ENCODE data around the gene INCA1.

Gene INCA1

DNA sequence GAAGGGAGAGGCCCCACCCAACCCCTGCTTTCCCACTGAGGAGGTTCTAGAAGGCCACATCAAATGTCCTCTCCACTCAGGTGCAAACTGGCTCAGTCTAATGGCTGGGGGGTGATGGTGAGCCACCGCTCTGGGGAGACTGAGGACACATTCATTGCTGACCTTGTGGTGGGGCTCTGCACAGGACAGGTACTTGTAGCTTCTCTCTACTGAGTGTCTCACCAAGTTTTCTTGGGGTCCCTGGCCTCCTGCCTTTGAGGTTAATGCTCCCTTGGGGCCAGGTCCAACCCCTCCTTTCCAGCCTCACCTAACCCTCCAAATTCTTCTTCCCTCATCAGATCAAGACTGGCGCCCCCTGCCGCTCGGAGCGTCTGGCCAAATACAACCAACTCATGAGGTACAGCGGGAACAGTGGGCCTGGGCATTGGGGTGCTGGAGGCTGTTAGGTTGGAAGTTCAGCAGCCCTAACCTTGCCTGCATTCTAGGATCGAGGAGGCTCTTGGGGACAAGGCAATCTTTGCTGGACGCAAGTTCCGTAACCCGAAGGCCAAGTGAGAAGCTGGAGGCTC is 40.7 kb downstream of the INCA1 start:
- no peaks in the 10 kb centered on the region for H3K27me3 ChIP-seq (ENCODE audit: control insufficient read depth, low read length)
- no peaks in the 10 kb centered on the region for H3K9me2 ChIP-seq (replicated peaks; ENCODE audit: control insufficient read depth, low read length)
- peaks cover 4% of the 10 kb centered on the region for H3K4me1 ChIP-seq (ENCODE audit: control insufficient read depth, low read length)
- H3K4me2 ChIP-seq (ENCODE audit: low read length) = no peak overlapping the region
- no peaks in the 10 kb centered on the region for H4K20me1 ChIP-seq (ENCODE audit: control insufficient read depth, insufficient read depth, low read depth, low read length)
- H3K36me3 ChIP-seq (ENCODE audit: control insufficient read depth, low read length) = peaks cover 15% of the 10 kb centered on the region
- H3K4me3 ChIP-seq (ENCODE audit: low read length) = no peak overlapping the region
- H3K27ac ChIP-seq (ENCODE audit: low read depth, low read length) = no peak overlapping the region
- no peaks in the 10 kb centered on the region for H3K79me2 ChIP-seq (ENCODE audit: control insufficient read depth, low read length)
- no peaks in the 10 kb centered on the region for H3K9me3 ChIP-seq (ENCODE audit: control insufficient read depth, insufficient read depth, low read length)
- H3F3A ChIP-seq (ENCODE audit: control insufficient read depth, insufficient read depth) = peaks cover 6% of the 10 kb centered on the region; the same call in 1 of the 2 replicates
- no peak for TF ChIP-seq EZH2phosphoT487 (IDR thresholded peaks at IDR 0.05; ENCODE audit: borderline replicate concordance, low read length)
- TF ChIP-seq, protein P1, sequence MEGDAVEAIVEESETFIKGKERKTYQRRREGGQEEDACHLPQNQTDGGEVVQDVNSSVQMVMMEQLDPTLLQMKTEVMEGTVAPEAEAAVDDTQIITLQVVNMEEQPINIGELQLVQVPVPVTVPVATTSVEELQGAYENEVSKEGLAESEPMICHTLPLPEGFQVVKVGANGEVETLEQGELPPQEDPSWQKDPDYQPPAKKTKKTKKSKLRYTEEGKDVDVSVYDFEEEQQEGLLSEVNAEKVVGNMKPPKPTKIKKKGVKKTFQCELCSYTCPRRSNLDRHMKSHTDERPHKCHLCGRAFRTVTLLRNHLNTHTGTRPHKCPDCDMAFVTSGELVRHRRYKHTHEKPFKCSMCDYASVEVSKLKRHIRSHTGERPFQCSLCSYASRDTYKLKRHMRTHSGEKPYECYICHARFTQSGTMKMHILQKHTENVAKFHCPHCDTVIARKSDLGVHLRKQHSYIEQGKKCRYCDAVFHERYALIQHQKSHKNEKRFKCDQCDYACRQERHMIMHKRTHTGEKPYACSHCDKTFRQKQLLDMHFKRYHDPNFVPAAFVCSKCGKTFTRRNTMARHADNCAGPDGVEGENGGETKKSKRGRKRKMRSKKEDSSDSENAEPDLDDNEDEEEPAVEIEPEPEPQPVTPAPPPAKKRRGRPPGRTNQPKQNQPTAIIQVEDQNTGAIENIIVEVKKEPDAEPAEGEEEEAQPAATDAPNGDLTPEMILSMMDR (IDR thresholded peaks at IDR 0.05; ENCODE audit: low read depth, low read length, poor library complexity, severe bottlenecking) = peak; percentile 57

DNA sequence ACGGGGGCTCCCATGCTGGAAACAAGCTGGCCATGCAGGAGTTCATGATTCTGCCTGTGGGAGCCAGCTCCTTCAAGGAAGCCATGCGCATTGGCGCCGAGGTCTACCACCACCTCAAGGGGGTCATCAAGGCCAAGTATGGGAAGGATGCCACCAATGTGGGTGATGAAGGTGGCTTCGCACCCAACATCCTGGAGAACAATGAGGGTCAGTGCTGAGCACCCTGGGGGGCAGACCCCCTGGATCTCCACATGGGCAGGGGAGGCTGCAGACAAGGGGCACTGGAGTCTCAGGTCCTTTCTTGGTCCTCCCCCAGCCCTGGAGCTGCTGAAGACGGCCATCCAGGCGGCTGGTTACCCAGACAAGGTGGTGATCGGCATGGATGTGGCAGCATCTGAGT is 42.2 kb downstream of the INCA1 start:
- Histone ChIP-seq H3K27me3 (ENCODE audit: control insufficient read depth, low read length) (no peaks in the 10 kb centered on the region), H3K9me2 (replicated peaks; ENCODE audit: control insufficient read depth, low read length) (no peaks in the 10 kb centered on the region), H3K36me3 (ENCODE audit: control insufficient read depth, low read length) (peaks cover 8% of the 10 kb centered on the region), H3K4me2 (ENCODE audit: low read length) (no peak overlapping the region), H3K4me1 (ENCODE audit: control insufficient read depth, low read length) (peaks cover 19% of the 10 kb centered on the region), H3K27ac (ENCODE audit: low read depth, low read length) (no peak overlapping the region), H3F3A (ENCODE audit: control insufficient read depth, insufficient read depth) (peaks cover 6% of the 10 kb centered on the region; the same call in 1 of the 2 replicates), H3K4me3 (ENCODE audit: low read length) (no peak overlapping the region), H3K79me2 (ENCODE audit: control insufficient read depth, low read length) (peaks cover 9% of the 10 kb centered on the region), H4K20me1 (ENCODE audit: control insufficient read depth, insufficient read depth, low read depth, low read length) (no peaks in the 10 kb centered on the region), H3K9me3 (ENCODE audit: control insufficient read depth, insufficient read depth, low read length) (no peaks in the 10 kb centered on the region)
- TF ChIP-seq, protein P1 (IDR thresholded peaks at IDR 0.05; ENCODE audit: low read depth, low read length, poor library complexity, severe bottlenecking) = no peak
- no peak for TF ChIP-seq EZH2phosphoT487 (IDR thresholded peaks at IDR 0.05; ENCODE audit: borderline replicate concordance, low read length)

DNA sequence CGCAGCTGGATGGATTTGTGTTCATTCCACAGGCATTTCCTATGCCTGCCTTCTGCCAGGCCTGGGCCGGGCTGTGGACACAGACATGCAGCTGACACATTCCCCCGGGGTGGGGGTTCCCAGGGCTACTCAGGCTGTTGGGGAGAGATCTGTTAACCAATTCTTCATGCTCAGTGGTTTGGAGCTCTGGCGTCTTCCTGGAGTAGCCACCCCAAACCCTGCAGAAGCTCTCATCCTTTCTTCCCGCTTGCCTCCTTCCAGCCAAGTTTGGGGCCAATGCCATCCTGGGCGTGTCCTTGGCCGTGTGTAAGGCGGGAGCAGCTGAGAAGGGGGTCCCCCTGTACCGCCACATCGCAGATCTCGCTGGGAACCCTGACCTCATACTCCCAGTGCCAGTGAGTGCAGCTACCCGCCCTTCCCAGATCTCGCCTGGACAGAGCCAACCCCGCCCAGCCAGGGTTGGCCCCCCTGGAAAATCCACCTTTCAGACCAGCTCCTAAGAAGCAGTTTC is 43.8 kb downstream of the INCA1 start:
- H3K79me2 ChIP-seq (ENCODE audit: control insufficient read depth, low read length) = peaks cover 10% of the 10 kb centered on the region
- H3K9me3 ChIP-seq (ENCODE audit: control insufficient read depth, insufficient read depth, low read length) = no peaks in the 10 kb centered on the region
- peaks cover 22% of the 10 kb centered on the region for H3K4me1 ChIP-seq (ENCODE audit: control insufficient read depth, low read length)
- no peaks in the 10 kb centered on the region for H3K27me3 ChIP-seq (ENCODE audit: control insufficient read depth, low read length)
- H3K4me3 ChIP-seq (ENCODE audit: low read length) = no peak overlapping the region
- H4K20me1 ChIP-seq (ENCODE audit: control insufficient read depth, insufficient read depth, low read depth, low read length) = no peaks in the 10 kb centered on the region
- TF ChIP-seq, protein P1 (IDR thresholded peaks at IDR 0.05; ENCODE audit: low read depth, low read length, poor library complexity, severe bottlenecking) = no peak
- TF ChIP-seq EZH2phosphoT487 (IDR thresholded peaks at IDR 0.05; ENCODE audit: borderline replicate concordance, low read length) = no peak
- H3F3A ChIP-seq (ENCODE audit: control insufficient read depth, insufficient read depth) = peaks cover 12% of the 10 kb centered on the region
- peaks cover 2% of the 10 kb centered on the region for H3K36me3 ChIP-seq (ENCODE audit: control insufficient read depth, low read length)
- no peak overlapping the region for H3K4me2 ChIP-seq (ENCODE audit: low read length)
- no peaks in the 10 kb centered on the region for H3K9me2 ChIP-seq (replicated peaks; ENCODE audit: control insufficient read depth, low read length)
- no peak overlapping the region for H3K27ac ChIP-seq (ENCODE audit: low read depth, low read length)
